ENCODE results near the gene C1orf232. TPM values are rescaled to one million over a fixed set of nuclear protein-coding genes. Genes with fewer than 3 reads are reported as not detected.
A peak's percentile ranks its signal among the peaks of the same experiment; 100 is the strongest.

Gene C1orf232
- total RNA-seq, 2 experiments from 2014 or later, result not detected

GRCh38 chr1:26161415-26162219, 7.1 kb downstream of the C1orf232 start:
- intact Hi-C loops (cut with micrococcal nuclease; ENCODE audit: unreplicated experiment), result no loop called here
- no peak overlapping the region for H3K4me2 ChIP-seq (ENCODE audit: low read length)

GRCh38 chr1:26160527-26161414, 8.0 kb downstream of the C1orf232 start:
- Histone ChIP-seq H2AFZ (ENCODE audit: low read length) (no peak overlapping the region), H3K9me3 (ENCODE audit: low read length) (no peaks in the 10 kb centered on the region), H3K9me2 (ENCODE audit: insufficient read depth, low read length) (no peaks in the 10 kb centered on the region), H3K4me1 (ENCODE audit: insufficient read depth, low read length, poor library complexity, severe bottlenecking) (peaks cover 11% of the 10 kb centered on the region), H3K4me3 (ENCODE audit: low read depth, low read length, poor library complexity, severe bottlenecking) (no peak overlapping the region), H3K4me2 (ENCODE audit: low read length) (no peak overlapping the region), H3K79me2 (ENCODE audit: insufficient read depth, low read depth, low read length) (no peaks in the 10 kb centered on the region), H4K20me1 (ENCODE audit: insufficient read depth, low read length) (no peaks in the 10 kb centered on the region), H3K27ac (ENCODE audit: low read depth, low read length, poor library complexity, severe bottlenecking) (no peak overlapping the region), H3K36me3 (ENCODE audit: insufficient read depth, low read length) (no peaks in the 10 kb centered on the region)
- no peak for DNase-seq (ENCODE audit: low spot score)
- no peak for TF ChIP-seq CTCF (conservative IDR thresholded peaks at IDR 0.05; ENCODE audit: low read length)
- BruUV-seq (replicated peaks), result no TSS peak
- ChIA-PET POLR2A (no interaction called here), CTCF (ENCODE audit: unreplicated experiment) (no interaction called here)
- intact Hi-C loops (cut with micrococcal nuclease; ENCODE audit: unreplicated experiment), result no loop called here

More at GRCh38 chr1:26161415-26162219, 7.1 kb downstream of the C1orf232 start:
- TF ChIP-seq EZH2phosphoT487 (IDR thresholded peaks at IDR 0.05; ENCODE audit: borderline replicate concordance, low read depth, low read length) (no peak), CTCF (conservative IDR thresholded peaks at IDR 0.05; ENCODE audit: low read length) (peak; percentile 48)
- H4K20me1 ChIP-seq (ENCODE audit: insufficient read depth, low read length), result no peaks in the 10 kb centered on the region
- H2AFZ ChIP-seq (ENCODE audit: low read length), result no peak overlapping the region
- no peaks in the 10 kb centered on the region for H3K79me2 ChIP-seq (ENCODE audit: insufficient read depth, low read depth, low read length)
- peaks cover 3% of the 10 kb centered on the region for H3K4me1 ChIP-seq (ENCODE audit: insufficient read depth, low read length, poor library complexity, severe bottlenecking)
- H3K27ac ChIP-seq (ENCODE audit: low read depth, low read length, poor library complexity, severe bottlenecking), result no peak overlapping the region
- CTCF ChIA-PET (ENCODE audit: unreplicated experiment), result no interaction called here
- H3K9me2 ChIP-seq (ENCODE audit: insufficient read depth, low read length), result no peaks in the 10 kb centered on the region
- no peaks in the 10 kb centered on the region for H3K9me3 ChIP-seq (ENCODE audit: low read length)
- no peak for DNase-seq (ENCODE audit: low spot score)
- no peak overlapping the region for H3K4me3 ChIP-seq (ENCODE audit: low read depth, low read length, poor library complexity, severe bottlenecking)
- H3K36me3 ChIP-seq (ENCODE audit: insufficient read depth, low read length), result no peaks in the 10 kb centered on the region
- POLR2A ChIA-PET, result no interaction called here
- no TSS peak for BruUV-seq (replicated peaks)

GRCh38 chr1:26159743-26160039, 9.1 kb downstream of the C1orf232 start:
- DNase-seq (ENCODE audit: low spot score), result no peak
- H2AFZ ChIP-seq (ENCODE audit: low read length), result no peak overlapping the region
- H3K4me2 ChIP-seq (ENCODE audit: low read length), result no peak overlapping the region
- no peaks in the 10 kb centered on the region for H3K36me3 ChIP-seq (ENCODE audit: insufficient read depth, low read length)
- no peak overlapping the region for H3K27ac ChIP-seq (ENCODE audit: low read depth, low read length, poor library complexity, severe bottlenecking)
- BruUV-seq (replicated peaks), result no TSS peak
- no peaks in the 10 kb centered on the region for H3K79me2 ChIP-seq (ENCODE audit: insufficient read depth, low read depth, low read length)
- CTCF ChIA-PET (ENCODE audit: unreplicated experiment), result no interaction called here
- H3K4me1 ChIP-seq (ENCODE audit: insufficient read depth, low read length, poor library complexity, severe bottlenecking), result peaks cover 11% of the 10 kb centered on the region
- POLR2A ChIA-PET, result no interaction called here
- no peaks in the 10 kb centered on the region for H3K9me2 ChIP-seq (ENCODE audit: insufficient read depth, low read length)
- no peak overlapping the region for H3K4me3 ChIP-seq (ENCODE audit: low read depth, low read length, poor library complexity, severe bottlenecking)
- no peaks in the 10 kb centered on the region for H4K20me1 ChIP-seq (ENCODE audit: insufficient read depth, low read length)
- no peaks in the 10 kb centered on the region for H3K9me3 ChIP-seq (ENCODE audit: low read length)
- intact Hi-C loops (cut with micrococcal nuclease; ENCODE audit: unreplicated experiment), result no loop called here
- no peak for TF ChIP-seq CTCF (conservative IDR thresholded peaks at IDR 0.05; ENCODE audit: low read length)
- no peak for TF ChIP-seq EZH2phosphoT487 (IDR thresholded peaks at IDR 0.05; ENCODE audit: borderline replicate concordance, low read depth, low read length)

Data from OCI-LY7 (cell line).